AG09319 (cell line): ENCODE results near the gene ICE2.
"Not testable (repeated sequence)": the region's sequence is repeated elsewhere in the genome, so short reads cannot be mapped to it uniquely, and the experiment has no call there.

ENCODE experiments used
- DNase-seq: peaks from one replicate; pipeline ENCODE4 v3.0.0-alpha.2; 2010; ENCODE audit warnings: low read depth; ENCODE audit errors: extremely low read depth
- CTCF ChIP-seq: IDR thresholded peaks from 2 replicates; pipeline ENCODE4 v1.5.1; 2011; ENCODE audit warnings: low read depth, mild to moderate bottlenecking, inconsistent platforms, low read length, moderate library complexity

Gene ICE2

GRCh38 chr15:60414016-60414682 is 64.8 kb downstream of the ICE2 start:
- no peak for DNase-seq
- no peak for TF ChIP-seq CTCF

- DNase-seq: no peak
- TF ChIP-seq CTCF: no peak
Measured at GRCh38 chr15:60413231-60413824, 65.6 kb downstream of the ICE2 start.

GRCh38 chr15:60412807-60413206 is 66.1 kb downstream of the ICE2 start:
- not testable (repeated sequence) for DNase-seq

- no peak for TF ChIP-seq CTCF
- DNase-seq: no peak
Measured at GRCh38 chr15:60411774-60412425, 67.0 kb downstream of the ICE2 start.

- DNase-seq: not testable (repeated sequence)
Measured at GRCh38 chr15:60410350-60410749, 68.6 kb downstream of the ICE2 start.

GRCh38 chr15:60408463-60408981 is 70.4 kb downstream of the ICE2 start:
- no peak for TF ChIP-seq CTCF
- DNase-seq: no peak

- no peak for TF ChIP-seq CTCF
- no peak for DNase-seq
Measured at GRCh38 chr15:60407415-60407805, 71.5 kb downstream of the ICE2 start.
